ENCODE data around the gene ZEB2.

DNA sequence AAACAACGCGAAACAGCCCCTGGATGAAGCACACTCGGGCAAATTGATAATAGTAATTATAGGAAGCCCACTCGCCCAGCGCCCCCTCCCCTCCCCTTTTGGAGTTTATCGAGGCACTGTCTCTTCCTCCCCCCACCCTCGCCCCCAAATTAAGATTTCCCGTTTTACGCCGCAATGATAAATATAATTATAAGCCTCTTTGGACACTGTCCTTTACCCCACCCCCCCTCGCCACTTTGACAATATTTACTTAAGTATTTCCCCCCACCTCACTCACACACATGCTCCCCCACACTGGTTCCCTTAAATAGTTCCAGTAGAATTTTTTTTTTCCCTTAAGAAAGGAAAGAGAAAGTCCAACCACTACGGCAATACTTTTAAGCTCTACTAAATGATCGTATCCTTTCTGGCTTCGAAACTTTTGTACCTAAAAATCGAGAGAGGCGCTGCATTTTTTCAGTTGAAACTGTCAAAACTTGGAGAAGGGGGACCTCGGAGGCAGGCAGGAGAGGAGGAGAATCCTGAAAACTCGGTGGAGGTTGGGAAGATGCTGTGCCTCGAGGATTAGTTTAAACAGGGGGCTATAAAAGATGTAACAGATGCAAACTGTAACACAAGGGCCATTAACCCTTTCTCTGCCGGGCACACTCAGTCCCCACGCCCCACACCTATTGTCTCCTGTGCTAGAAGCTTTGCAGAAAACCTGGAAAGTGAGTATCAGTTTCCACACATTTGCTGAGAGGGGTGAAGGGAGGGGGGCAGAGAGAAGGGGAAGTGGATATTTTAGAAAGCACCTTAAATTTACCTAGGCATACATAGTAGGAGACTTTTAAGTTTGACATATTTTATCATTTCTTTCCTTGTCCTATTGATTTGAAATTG, 1.8 kb downstream of the ZEB2 start:
- TF ChIP-seq, protein P1, sequence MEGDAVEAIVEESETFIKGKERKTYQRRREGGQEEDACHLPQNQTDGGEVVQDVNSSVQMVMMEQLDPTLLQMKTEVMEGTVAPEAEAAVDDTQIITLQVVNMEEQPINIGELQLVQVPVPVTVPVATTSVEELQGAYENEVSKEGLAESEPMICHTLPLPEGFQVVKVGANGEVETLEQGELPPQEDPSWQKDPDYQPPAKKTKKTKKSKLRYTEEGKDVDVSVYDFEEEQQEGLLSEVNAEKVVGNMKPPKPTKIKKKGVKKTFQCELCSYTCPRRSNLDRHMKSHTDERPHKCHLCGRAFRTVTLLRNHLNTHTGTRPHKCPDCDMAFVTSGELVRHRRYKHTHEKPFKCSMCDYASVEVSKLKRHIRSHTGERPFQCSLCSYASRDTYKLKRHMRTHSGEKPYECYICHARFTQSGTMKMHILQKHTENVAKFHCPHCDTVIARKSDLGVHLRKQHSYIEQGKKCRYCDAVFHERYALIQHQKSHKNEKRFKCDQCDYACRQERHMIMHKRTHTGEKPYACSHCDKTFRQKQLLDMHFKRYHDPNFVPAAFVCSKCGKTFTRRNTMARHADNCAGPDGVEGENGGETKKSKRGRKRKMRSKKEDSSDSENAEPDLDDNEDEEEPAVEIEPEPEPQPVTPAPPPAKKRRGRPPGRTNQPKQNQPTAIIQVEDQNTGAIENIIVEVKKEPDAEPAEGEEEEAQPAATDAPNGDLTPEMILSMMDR (IDR thresholded peaks at IDR 0.05 in 2 of 3, conservative IDR thresholded peaks at IDR 0.05 in 1 of 3; ENCODE audit: control insufficient read depth in 2 of 3, extremely low read depth in 1 of 3, insufficient read depth in 1 of 3, low read depth in 3 of 3, low read length in 3 of 3), result no peak
- TF ChIP-seq, protein P2, sequence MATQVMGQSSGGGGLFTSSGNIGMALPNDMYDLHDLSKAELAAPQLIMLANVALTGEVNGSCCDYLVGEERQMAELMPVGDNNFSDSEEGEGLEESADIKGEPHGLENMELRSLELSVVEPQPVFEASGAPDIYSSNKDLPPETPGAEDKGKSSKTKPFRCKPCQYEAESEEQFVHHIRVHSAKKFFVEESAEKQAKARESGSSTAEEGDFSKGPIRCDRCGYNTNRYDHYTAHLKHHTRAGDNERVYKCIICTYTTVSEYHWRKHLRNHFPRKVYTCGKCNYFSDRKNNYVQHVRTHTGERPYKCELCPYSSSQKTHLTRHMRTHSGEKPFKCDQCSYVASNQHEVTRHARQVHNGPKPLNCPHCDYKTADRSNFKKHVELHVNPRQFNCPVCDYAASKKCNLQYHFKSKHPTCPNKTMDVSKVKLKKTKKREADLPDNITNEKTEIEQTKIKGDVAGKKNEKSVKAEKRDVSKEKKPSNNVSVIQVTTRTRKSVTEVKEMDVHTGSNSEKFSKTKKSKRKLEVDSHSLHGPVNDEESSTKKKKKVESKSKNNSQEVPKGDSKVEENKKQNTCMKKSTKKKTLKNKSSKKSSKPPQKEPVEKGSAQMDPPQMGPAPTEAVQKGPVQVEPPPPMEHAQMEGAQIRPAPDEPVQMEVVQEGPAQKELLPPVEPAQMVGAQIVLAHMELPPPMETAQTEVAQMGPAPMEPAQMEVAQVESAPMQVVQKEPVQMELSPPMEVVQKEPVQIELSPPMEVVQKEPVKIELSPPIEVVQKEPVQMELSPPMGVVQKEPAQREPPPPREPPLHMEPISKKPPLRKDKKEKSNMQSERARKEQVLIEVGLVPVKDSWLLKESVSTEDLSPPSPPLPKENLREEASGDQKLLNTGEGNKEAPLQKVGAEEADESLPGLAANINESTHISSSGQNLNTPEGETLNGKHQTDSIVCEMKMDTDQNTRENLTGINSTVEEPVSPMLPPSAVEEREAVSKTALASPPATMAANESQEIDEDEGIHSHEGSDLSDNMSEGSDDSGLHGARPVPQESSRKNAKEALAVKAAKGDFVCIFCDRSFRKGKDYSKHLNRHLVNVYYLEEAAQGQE (IDR thresholded peaks at IDR 0.05; ENCODE audit: low read depth, low read length), result no peak
- TF ChIP-seq EZH2 (IDR thresholded peaks at IDR 0.05; ENCODE audit: borderline replicate concordance, control insufficient read depth, low read depth, low read length) (no peak), ZBED1 (IDR thresholded peaks at IDR 0.05; ENCODE audit: borderline replicate concordance) (no peak), CHD2 (IDR thresholded peaks at IDR 0.05; ENCODE audit: borderline replicate concordance, low read depth, low read length) (no peak), POLR2A (IDR thresholded peaks at IDR 0.05; ENCODE audit: low read depth, low read length) (no peak), HCFC1 (IDR thresholded peaks at IDR 0.05; ENCODE audit: low read length) (no peak), EGR1 (IDR thresholded peaks at IDR 0.05; ENCODE audit: borderline replicate concordance in 1 of 2, low read depth in 2 of 2, low read length in 2 of 2) (no peak), BMI1 (IDR thresholded peaks at IDR 0.05; ENCODE audit: borderline replicate concordance) (peak; percentile 11; the same call in 1 of the 2 replicates), FOXK2 (IDR thresholded peaks at IDR 0.05) (no peak), CREB1 (IDR thresholded peaks at IDR 0.05; ENCODE audit: low read depth) (no peak), SMAD1 (IDR thresholded peaks at IDR 0.05; ENCODE audit: low read depth, partially characterized antibody) (no peak)
- TF ChIP-seq, protein P3, sequence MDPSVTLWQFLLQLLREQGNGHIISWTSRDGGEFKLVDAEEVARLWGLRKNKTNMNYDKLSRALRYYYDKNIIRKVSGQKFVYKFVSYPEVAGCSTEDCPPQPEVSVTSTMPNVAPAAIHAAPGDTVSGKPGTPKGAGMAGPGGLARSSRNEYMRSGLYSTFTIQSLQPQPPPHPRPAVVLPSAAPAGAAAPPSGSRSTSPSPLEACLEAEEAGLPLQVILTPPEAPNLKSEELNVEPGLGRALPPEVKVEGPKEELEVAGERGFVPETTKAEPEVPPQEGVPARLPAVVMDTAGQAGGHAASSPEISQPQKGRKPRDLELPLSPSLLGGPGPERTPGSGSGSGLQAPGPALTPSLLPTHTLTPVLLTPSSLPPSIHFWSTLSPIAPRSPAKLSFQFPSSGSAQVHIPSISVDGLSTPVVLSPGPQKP (IDR thresholded peaks at IDR 0.05; ENCODE audit: low read depth, low read length), result no peak

All from GM12878 (cell line).